Activated CD4-positive, alpha-beta T cell treated with anti-CD3 and anti-CD28 coated beads for 48 hours (primary cell): Measurements from ENCODE around the gene MTUS2.

Experiments
- DNase-seq: peaks from one replicate; pipeline ENCODE4 v3.0.0-alpha.2; 2020

The MTUS2 gene

DNA sequence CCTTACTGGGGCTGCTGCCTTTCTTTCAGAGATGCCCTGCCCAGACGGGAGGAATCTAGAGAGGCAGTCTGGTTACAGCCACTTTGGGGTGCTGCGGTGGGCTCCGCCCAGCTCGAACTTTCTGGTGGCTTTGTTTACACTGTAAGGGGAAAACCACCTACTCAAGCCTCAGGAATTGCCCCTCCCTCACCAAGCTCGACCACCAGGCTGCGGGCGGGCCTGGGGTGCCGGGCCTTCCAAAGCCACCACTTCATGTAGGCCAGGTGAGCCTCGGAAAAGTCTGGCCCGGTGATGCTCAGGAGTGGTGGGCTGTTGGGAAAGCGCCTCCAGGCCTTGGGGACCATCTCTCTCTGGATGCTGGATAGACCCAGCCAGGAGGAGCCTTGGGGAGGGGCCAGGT, 218.6 kb downstream of the MTUS2 start:
- DNase-seq, result no peak

DNA sequence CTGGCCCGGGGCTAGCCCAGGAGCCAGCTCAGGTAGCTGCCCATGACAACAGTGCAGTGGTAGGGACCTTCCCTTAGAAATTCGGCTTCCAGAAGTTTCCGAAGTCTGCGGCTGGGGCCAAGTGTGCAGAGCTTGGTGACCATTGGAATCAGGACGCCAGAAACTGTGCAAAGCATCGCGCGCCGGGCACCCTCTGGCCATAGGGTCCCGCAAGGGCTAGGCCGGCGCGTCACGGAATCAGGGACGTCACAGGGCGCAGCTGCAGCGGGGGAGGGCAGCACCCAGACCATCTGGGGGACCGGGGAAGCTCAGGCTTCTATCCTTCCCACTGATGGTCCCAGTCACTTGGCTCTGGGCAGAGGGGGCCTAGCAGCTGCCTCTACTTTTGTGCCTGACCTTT, 219.1 kb downstream of the MTUS2 start:
- no peak for DNase-seq

DNA sequence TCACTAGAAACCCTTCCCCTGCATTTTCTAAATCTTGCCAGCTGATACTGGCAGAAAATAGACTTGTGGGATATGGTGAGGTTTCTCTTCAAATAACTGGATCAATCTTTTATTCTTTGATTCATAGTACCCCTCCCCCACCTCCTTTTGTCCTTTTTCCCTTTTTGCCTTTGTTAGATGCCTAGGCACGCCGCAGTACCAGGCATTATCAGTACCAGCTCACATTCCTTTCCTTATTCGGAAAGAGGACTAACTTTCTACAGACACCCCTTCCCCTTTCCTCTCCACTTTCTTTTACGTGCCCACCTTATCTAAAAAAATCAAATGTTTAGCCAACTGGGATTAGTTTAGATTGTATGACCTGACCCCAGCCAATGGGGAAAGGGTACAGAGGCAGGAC, 226.4 kb downstream of the MTUS2 start:
- no peak for DNase-seq

DNA sequence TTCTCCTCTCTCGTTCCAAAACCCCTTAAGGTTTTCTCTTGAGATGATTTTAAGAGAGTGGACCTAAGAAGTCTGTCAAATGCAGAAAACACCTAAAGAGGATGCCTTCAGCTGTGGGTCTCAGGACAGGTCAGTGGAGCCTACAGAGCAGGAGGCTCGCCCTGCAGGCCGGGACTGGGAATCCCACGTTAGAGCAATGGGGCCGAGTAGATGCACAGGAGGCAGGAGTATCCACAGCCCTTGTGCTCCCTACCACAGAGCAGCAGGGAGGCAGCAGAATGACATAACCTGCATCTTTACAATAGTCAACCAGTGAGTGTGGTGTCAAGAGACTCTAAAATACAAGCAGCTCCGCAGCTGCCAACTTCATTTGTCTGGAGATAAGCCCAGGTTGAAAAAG, 229.4 kb downstream of the MTUS2 start:
- DNase-seq, result no peak

DNA sequence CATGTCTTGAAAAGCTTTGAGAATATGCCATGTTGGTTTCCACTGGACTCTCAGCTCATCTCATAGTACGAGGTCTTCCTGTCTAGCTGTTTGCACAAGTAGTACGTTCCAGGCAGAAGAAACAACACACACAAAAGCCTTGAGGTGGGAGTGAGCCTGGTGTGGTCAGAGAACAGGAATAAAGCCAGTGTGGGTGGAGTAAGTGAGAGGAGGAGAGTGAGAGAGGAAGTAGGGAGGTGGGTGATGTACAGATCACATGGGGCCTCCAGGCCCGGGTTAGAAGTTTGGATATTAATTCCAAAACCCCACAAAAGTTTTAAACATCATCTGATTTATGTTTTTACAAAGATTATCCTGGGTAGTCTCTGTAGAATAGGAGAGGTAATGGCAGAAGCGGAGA, 230.6 kb downstream of the MTUS2 start:
- no peak for DNase-seq

DNA sequence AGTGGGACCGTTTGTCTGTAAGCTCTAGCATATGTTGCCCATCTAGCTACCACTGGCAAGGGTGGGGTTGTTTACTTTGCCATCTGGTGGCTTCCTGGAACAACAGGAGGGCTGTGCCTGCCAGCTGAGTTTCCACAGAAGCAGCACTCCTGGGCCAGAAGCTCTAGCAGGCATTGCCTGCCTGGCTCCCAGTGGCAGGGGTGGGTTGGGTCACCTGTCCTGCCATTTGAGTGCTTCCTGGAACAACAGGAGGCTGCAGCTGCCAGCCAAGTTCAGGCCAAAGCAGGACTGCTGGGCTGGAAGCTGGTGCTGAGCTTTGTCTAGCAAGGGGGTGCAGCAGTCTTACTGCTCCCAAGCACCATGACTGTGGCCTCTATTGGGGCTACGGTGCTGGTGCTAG, 239.7 kb downstream of the MTUS2 start:
- no peak for DNase-seq

DNA sequence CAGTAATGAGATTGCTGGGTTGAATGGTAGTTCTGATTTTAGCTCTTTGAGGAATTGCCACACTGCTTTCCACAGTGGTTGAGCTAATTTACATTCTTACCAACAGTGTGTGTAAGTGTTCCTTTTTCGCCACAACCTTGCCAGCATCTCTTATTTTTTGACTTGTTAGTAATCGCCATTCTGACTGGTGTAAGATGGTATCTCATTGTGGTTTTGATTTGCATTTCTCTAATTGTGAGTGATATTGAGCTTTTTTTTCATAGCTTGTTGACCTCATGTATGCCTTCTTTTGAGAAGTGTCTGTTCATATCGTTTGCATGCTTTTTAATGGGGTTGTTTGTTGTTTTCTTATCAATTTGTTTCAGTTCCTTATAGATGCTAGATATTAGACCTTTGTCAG, 245.0 kb downstream of the MTUS2 start:
- DNase-seq, result no peak

DNA sequence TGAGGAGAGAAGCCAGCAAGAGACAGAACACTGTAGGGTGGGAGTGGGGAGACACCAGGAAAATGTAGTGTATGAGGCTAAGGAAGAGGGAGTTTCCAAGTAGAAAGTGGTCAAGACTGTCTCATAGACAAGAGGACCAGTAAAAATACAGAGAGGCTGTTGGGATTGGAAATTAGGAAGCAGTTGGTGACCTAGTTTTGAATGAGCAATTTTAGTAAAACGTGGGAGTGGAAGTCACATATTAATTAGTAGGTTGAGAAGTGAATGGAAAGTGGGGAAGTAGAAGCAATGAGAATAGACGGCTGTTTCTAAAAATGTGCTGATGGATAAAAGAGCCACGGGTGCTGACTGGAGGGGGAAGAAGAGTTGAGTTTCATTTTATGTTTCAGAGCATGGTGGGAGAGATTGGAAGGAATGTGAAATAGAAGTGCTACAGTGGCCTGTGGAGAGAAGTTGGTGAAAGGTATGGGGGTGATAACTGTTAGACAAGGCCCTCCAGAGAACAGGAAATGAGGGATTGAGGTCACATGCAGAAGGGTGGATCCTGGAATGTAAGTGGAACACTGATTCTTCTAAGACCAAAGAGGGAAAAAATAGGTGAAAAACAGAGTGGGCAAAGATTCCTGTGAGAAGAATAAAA, 247.3 kb downstream of the MTUS2 start:
- no peak for DNase-seq

DNA sequence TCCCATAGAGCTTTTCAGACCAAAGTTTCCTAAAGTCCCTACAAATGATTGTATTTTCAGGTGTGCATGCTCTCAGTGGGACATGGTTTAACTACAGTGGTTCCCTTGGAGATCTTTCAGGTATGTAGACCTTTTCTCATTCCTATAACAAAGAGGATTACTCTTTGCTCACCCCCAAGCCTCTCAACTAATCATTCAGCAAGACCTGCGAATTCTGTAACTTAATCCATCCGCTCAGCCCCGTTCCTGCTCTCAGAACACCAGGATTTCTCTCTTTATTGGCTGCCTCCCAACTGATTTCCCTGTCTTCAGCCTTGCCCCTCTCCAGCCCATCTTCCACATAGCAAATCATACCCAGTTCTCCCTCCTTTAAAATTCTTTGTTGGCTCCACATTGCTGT, 253.6 kb downstream of the MTUS2 start:
- DNase-seq, result no peak

DNA sequence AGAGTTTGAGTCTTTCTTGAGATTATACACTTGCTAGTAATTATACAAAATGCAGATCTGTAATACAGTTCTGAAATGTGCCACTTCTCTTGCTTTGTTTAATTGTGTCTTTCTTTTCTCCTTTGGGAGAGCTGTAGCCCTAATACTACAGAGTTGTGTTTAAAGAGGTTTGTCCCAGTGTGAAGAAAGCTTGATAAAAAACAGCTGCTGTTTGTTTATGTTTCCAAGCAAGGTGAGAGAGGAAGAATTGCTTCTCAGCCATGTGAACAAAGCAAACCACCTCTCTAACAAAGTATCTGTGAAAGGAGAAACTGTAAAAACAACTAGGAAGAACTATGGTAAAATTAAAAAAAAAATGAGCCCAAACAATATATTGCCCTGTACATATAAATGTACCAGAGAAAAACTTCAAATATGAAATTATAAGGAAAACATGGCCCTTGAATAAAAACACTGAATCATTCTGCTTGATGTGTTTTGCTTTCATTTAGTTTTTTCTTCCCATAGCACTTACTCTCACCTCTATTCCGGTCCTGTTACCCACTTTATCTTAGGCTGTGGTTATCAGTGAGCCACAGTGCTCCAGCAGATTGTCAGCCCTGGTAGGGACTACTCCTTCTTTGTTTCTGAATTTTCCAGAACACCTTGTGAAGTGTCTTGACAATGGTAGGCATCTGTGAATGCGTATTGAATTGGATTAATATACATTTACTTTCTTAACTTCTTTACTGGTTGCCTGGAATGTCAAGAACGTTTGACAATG, 257.1 kb downstream of the MTUS2 start:
- DNase-seq, result no peak

DNA sequence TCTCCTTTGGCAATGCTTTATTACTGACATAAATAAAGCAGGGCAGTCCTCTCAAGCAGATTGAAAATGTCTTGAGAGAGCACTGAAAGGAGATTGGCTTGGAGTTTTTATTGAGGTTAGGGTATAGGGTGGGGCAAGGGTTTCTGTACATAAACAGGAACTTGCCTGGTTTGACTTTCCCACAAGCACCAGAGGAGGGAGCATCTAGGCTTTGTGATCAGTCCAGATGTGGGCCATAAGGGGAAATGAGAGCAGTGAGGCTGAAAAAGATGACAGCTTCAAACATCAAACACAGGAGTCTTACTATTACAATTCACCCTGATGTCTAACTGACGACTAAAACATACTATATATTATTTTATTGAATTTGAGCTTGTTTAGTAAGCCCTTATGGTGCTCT, 260.9 kb downstream of the MTUS2 start:
- peak; percentile 8 for DNase-seq

DNA sequence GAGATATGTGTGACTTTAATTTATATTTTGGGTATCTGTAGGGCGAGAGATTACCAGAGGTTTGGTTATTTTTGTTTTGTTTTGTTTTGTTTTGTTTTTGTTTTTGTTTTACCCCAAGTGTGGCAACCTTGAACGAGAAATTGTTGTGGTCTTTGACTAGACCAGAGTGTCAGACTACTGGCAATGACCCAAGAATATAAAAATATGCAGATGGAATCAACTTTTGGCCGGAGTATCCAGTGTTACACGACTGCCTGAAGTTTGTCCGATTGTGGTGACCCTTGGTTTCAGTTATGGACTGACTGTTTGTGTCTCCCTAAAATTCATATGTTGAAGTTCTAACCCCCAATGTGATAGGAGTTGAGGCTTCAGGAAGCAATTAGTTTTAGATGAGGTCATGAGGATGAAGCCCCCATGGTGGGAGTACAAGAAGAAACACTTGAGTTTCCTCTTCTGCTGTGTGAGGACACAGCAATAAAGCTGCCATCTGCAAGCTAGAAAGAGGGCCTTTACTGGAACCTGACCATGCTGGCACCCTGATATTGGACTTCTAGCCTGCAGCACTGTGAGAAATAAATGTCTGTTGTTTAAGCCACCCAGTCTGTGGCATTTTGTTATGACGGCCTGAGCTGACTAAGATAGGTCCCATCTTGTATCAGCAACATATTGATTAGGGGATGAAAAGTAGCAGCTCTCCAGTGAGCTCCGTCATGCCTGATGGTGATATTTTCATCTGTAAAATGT, 261.7 kb downstream of the MTUS2 start:
- DNase-seq, result no peak

DNA sequence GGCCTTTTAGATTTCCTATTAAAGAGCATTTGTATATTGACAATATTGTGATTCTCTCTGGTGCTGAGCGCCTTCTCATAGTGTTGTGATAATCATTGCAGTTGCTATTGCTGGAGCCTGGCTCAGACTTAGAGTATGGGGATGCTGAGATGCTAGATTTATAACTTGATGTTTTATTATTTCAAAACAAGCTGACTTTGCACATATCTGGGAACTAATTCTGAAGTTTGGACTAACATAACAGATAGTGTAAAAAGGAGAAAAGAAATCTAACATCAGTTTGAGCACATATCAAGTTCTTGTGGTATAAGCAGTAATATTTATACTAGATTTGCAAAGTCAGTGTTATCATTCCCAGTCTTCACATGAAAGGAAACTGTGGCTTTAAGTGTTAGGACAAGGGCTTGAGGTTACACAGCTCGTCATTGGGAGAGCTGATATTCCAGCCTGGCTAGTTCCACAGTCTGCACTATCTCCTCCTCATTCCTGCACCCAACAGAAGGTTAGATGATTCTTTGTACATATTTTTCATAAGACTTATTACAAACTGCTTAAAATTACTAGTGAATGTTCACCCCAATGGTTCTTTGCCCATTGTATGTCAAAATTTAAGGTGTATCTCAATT, 279.8 kb downstream of the MTUS2 start:
- no peak for DNase-seq

DNA sequence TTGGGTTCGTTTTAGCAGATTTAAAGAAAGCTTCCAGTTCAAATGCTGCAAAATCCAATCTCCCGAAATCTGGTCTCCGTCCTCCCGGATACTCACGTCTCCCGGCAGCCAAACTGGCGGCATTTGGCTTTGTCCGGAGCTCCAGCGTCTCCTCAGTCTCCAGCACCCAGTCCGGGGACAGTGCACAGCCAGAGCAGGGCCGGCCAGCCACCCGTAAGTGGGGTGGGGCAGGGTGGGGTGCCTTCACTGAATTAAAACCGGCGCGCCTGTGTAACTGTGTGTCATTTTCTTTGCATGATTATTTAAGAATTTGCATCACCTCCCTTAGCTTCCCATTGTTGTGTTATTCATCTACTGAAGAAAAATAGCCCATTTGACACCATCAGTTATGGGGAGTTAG, 280.6 kb downstream of the MTUS2 start:
- no peak for DNase-seq

DNA sequence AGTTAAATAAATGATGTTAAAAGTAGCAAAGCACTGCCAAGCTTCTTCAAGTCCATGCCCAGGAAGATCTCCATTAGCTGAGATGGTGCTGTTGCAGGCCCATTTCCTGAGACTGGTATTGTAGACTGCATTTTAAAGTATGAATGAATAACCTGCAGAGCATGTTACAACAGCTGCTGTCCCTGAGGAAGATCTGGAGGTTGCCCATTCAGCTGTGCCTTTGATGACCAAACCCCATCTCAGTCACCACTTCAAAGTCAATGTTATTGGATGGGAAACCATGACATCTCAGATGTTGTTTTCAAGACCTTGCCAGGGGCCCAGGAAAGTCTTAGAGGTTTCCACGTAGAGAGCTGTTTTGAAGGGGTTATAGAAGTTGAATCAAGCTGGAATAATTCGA, 281.3 kb downstream of the MTUS2 start:
- DNase-seq, result no peak

DNA sequence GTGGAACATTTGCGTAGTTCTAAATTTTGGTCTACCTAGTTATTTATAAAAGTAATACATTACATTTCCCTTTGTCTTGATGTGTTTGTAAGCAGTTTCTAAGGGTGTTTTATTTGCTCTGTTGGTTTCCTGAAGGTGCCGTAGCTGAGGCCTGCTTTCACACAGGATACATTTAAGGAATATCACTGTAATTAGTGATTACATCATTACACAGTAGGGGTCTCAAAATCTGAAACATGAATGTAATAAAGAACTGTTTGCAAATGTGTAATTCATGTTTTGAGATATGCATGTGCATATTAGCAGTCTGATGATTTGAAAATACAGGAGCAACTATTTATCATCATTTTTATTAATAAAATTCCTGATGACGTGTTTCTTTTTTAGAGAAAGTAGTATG, 281.8 kb downstream of the MTUS2 start:
- no peak for DNase-seq

DNA sequence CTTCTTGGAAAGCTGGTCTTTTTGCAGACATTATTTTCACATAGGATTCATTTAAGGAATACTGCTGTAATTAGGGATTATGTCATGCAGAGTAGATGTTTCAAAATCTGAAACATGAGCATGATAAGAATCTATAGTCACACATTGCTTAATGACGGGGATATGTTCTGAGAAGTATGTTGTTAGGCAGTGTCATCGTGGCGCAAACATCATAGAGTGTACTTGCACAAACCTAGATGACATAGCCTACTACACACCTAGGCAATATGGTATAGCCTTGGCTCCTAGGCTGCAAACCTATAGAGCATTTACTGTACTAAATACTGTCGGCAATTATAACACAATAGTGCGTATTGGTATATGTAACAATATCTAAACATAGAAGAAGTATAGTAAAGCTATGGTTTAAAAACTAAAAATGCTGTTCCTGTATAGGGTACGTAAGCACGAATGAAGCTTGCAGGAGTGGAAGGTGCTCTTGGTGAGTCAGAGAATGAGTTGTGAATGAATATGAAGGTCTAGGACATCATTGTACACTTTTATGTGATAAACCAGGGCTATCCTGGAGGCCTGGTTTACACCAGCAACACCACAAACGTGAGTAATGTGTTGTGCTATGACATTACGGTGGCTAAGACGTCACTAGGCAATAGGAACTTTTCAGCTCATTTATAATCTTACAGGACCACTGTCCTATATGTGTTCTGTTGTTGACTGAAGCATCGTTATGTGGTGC, 283.1 kb downstream of the MTUS2 start:
- no peak for DNase-seq

DNA sequence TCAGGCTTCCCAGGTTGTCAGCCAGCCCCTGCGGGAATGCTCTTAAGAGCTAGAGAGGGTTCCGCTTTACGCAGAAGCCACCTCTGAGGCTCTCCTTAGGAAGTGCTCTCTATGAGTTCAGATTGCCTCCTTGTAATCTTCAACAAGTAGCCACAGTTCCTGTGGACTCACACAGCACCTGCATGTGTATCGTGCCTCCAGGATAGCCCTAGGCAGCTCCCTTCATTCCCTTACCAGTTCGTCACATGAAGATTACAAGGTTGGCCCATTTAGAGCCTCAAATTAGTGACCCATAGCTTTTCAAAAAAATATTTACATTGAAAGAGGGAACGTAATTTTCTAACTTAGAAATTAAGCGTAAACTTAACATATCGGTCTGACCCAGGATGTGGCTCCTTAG, 284.3 kb downstream of the MTUS2 start:
- no peak for DNase-seq

DNA sequence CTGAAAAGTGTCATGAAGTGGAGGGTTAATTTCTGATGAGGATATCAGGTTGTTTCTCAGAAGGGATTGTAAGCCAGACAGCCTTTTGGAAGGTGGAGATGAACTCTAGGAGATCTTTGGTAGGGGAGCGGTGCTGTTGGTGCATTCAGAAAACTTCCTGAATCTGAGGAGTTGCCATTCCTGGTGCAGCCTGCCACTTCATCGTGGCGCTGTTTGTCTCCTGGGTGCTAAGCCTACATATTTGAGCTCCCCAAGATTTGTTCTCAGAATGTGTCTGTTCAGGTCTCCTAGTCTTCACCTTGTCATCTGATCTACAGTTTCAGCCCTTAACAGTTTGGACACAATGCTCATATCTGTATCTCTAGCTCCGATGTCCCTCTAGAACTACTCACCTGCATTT, 285.6 kb downstream of the MTUS2 start:
- DNase-seq, result no peak

DNA sequence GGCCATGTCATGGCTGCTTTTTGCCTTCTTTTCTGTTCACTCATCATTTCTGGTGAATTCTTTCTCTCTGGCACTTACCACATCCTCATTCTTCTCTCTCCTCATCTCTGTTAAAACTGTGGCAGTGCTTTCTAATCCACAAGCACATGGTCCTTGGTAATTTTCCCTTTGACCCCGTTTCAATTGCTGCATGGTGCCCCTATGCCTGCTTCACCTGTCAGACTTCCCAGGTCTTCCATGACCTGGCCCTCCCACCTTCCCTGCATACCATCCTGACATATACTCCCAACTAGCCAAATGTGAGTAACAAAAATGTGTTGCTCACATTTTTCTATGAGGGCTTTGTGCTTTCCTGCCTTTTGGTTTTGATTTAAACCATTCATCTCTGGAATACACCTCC, 286.5 kb downstream of the MTUS2 start:
- DNase-seq, result no peak

DNA sequence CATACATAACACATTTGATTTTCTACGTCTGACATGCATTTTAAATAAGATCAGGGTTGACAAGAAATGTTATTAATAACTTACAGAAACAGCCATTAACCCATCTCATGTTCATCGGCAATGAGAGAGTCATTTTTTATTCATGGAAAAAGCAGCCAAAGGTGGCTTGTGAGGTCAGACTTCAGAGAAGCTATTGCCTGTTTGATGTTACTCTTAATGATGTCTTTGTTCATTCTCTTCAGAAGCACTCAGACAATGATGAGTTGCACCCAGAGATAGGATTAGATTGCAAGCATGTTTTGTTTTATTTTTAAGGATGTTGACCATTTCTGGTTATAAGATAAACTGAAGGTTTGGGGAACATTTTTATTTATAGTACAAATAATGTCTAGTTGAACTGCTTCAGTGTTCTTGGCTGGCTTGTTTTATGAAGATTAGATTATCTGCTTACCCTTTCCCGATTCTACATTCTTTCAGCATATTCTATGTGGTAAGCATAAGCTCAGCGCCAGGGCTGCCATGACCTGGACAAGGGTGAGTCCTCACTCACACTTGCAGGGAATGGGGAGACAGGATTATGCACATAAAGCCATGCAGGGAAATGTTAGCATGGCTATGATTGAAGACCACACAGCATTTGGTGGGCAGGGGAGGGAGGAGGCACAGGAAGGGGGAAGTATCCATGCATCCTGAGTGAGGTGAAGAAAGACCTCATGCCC, 288.1 kb downstream of the MTUS2 start:
- DNase-seq, result no peak

DNA sequence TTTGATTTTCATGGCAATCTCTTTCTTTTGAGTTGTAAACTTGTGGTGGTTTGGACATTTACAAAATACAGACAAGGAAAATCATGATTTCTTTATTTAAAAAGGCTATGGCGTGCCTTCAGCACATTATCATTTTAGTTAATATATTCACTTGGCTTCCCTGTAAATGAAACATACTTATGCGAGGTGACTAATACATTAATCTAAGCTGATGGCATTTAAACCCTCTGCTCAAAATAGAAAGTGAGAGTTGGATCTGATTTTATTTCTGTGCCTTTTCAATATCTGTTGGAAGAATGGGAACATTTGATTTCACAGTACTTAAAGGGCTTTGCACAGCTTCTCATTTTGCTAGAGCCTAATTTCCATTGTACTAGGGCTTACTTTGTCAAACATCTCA, 289.8 kb downstream of the MTUS2 start:
- DNase-seq, result no peak
